ENCODE results near the gene MRM2. TPM values are rescaled to one million over a fixed set of nuclear protein-coding genes. Genes with fewer than 3 reads are reported as not detected.
A peak's percentile ranks its signal among the peaks of the same experiment; 100 is the strongest.

MRM2 gene
- total and polyA plus RNA-seq, 4 donors, result 11.5 to 19.8 (median 14.7) TPM

DNA sequence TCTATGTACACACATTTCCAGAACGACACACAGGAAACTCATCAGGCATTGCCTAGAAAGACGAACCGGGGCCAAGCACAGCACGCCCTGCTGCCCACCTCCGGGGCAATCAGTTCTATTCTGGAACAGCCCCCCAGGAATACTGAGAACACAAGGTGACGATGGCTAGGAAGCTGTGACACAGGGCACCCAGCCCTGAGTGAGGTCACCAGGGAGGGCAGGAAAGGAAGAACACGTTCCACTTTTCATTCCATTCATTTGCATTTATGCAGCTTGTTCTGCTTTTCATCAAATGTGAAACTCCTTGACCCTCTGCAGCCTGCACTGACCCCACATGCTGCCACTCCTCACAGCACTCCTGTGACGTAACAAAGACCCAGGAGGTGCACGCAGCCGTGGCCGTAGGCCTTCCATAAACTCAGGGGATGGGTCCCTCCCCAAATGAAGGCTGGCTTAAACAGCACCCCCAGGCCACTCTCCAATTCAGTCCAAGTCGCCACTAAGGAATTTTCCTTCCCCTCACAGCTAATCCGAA, 38.2 kb downstream of the MRM2 start:
- intact Hi-C loops (cut with DNase I), result loop anchor here in 1 of 2 donors (10.0 kb wide), 1 partner anchor 539 kb away; no protein-coding TSS in a partner anchor
- Histone ChIP-seq H3K9me3 (ENCODE audit: control insufficient read depth, low read length) (no peaks in the 10 kb centered on the region), H3K36me3 (ENCODE audit: control insufficient read depth in 1 of 2, insufficient read depth in 2 of 2, low read length in 1 of 2) (peaks cover 0 to 2% of the 10 kb centered on the region in 2 donors), H3K27me3 (ENCODE audit: control insufficient read depth in 1 of 2, insufficient read depth in 2 of 2, low read length in 1 of 2) (no peaks in the 10 kb centered on the region), H3K4me3 (ENCODE audit: low read length in 2 of 2) (no peak overlapping the region), H3K27ac (ENCODE audit: low read depth in 1 of 2, low read length in 2 of 2) (no peak overlapping the region), H3K4me1 (ENCODE audit: control insufficient read depth in 1 of 2, insufficient read depth in 2 of 2, low read length in 2 of 2) (no peaks in the 10 kb centered on the region)
- 60 to 67% methylated on average over 13 of the region's 13 CpGs for WGBS, 2 donors
- no peak for ATAC-seq (ENCODE audit: low FRiP score)
- peak in 1 of 2 donors; percentile 57 for DNase-seq

DNA sequence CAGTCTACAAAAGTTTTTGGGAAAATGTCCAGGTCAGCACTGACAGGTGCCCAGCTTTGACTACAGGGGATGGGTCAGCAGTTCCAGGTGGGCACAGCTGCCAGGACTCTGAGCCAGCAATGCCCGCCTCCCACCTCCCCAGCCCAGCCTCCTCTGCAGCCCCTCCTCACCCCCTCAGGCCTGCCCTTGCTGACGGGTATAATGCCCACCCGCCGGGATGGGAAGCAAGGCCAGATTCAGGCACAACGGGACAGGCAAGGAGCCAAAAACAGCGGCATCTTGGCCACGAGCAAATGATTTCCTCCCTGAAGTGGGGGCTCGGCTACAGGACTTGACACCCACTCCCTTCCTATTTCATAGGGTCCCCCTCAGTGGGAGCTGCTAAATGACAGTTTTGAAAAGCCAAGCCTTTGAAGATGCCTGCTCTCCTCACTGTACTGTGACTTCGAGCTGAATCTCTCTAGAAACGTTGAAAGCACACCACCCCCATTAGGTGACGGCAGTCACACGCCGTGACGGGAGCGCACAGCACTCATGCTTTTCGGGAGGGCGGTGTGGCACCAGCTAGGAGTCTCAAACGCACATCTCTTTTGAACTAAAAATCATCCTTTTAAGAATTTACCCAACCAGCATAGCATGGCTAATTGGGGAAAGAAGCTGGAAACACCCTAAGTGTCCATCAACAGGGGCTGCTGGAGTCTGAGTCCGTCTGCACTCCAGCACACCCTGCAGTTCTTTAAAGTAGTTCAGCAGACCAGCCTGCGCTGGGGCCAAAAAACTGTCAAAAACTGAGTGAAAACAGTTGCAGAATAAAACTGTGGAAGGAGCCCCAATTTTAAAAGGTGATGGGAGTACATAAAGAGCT, 38.9 kb downstream of the MRM2 start:
- intact Hi-C loops (cut with DNase I), result loop anchor here in 1 of 2 donors (10.0 kb wide), 1 partner anchor 538 kb away; no protein-coding TSS in a partner anchor
- Histone ChIP-seq H3K9me3 (ENCODE audit: control insufficient read depth, low read length) (no peaks in the 10 kb centered on the region), H3K36me3 (ENCODE audit: control insufficient read depth in 1 of 2, insufficient read depth in 2 of 2, low read length in 1 of 2) (peaks cover 0 to 2% of the 10 kb centered on the region in 2 donors), H3K4me1 (ENCODE audit: control insufficient read depth in 1 of 2, insufficient read depth in 2 of 2, low read length in 2 of 2) (no peaks in the 10 kb centered on the region), H3K27ac (ENCODE audit: low read depth in 1 of 2, low read length in 2 of 2) (no peak overlapping the region), H3K4me3 (ENCODE audit: low read length in 2 of 2) (no peak overlapping the region), H3K27me3 (ENCODE audit: control insufficient read depth in 1 of 2, insufficient read depth in 2 of 2, low read length in 1 of 2) (no peaks in the 10 kb centered on the region)
- ATAC-seq (ENCODE audit: low FRiP score) (no peak), DNase-seq (peak in 1 of 2 donors; percentile 53)
- 68 to 78% methylated on average over 20 of the region's 20 CpGs for WGBS, 2 donors

DNA sequence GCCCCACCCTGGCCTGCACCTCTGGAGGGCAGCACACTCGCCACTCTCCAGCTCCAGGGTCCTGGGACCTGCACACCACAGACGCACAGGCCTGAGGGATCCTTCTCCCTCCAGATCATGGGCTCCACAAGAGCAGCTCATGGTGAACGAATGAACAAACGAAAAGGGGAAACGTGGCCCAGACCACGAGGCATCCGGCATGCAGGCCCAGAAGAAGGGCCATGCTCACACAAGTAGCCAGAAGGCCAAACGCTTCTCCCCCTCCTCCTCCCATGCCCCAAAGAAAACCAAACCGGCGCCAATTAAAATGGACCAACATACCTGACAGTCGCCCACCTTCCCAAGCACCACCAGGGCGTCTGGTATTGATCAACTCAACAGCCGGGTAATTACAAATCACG, 39.6 kb downstream of the MRM2 start:
- 92 to 93% methylated on average over 14 of the region's 14 CpGs for WGBS, 2 donors
- H3K4me3 ChIP-seq (ENCODE audit: low read length in 2 of 2), result no peak overlapping the region
- H3K36me3 ChIP-seq (ENCODE audit: control insufficient read depth in 1 of 2, insufficient read depth in 2 of 2, low read length in 1 of 2), result peaks cover 0 to 2% of the 10 kb centered on the region in 2 donors
- ATAC-seq (ENCODE audit: low FRiP score) (no peak), DNase-seq (no peak)
- H3K4me1 ChIP-seq (ENCODE audit: control insufficient read depth in 1 of 2, insufficient read depth in 2 of 2, low read length in 2 of 2), result no peaks in the 10 kb centered on the region
- intact Hi-C loops (cut with DNase I), result loop anchor here in 1 of 2 donors (10.0 kb wide), 1 partner anchor 538 kb away; no protein-coding TSS in a partner anchor
- H3K27ac ChIP-seq (ENCODE audit: low read depth in 1 of 2, low read length in 2 of 2), result no peak overlapping the region
- H3K9me3 ChIP-seq (ENCODE audit: control insufficient read depth, low read length), result no peaks in the 10 kb centered on the region
- H3K27me3 ChIP-seq (ENCODE audit: control insufficient read depth in 1 of 2, insufficient read depth in 2 of 2, low read length in 1 of 2), result no peaks in the 10 kb centered on the region

DNA sequence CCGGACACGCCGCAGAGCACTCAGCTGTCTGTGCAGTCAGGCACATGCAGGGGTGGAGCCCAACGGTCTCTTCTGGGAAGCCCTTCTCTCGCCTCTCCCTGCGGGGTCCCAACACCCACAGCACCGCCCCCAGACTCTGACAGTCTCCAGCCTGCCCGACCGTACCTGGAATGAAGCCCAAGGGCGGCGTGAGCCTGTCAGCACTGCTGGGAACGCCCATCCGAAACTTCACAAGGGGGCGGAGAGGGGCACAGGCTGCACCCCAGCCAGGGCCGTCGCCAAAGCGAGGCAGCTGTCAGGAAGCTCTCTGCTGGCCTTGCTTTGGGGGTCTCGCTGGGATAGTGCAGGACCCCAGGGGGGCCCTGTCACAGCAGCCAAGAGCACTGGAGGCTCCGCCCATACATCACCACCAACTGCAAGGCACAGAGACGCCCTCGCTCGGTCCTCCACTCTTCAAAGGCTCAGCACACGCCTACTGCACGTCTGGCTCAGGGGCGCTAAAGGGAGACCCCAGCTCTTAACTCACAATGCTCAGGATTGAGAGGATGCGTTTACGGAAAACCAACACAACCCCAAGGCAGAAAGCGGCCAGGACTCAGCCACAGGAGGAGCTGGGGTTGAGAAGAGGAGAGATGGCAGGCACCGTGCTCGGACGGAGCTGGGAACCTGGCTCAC, 40.2 kb downstream of the MRM2 start:
- H3K9me3 ChIP-seq (ENCODE audit: control insufficient read depth, low read length), result no peaks in the 10 kb centered on the region
- WGBS, 2 donors, result 93% methylated on average over 31 of the region's 31 CpGs
- no peaks in the 10 kb centered on the region for H3K27me3 ChIP-seq (ENCODE audit: control insufficient read depth in 1 of 2, insufficient read depth in 2 of 2, low read length in 1 of 2)
- no peak overlapping the region for H3K4me3 ChIP-seq (ENCODE audit: low read length in 2 of 2)
- H3K4me1 ChIP-seq (ENCODE audit: control insufficient read depth in 1 of 2, insufficient read depth in 2 of 2, low read length in 2 of 2), result no peaks in the 10 kb centered on the region
- intact Hi-C loops (cut with DNase I), result loop anchor here in 1 of 2 donors (10.0 kb wide), 1 partner anchor 537 kb away; no protein-coding TSS in a partner anchor
- no peak for DNase-seq
- peaks cover 0 to 2% of the 10 kb centered on the region in 2 donors for H3K36me3 ChIP-seq (ENCODE audit: control insufficient read depth in 1 of 2, insufficient read depth in 2 of 2, low read length in 1 of 2)
- no peak for ATAC-seq (ENCODE audit: low FRiP score)
- no peak overlapping the region for H3K27ac ChIP-seq (ENCODE audit: low read depth in 1 of 2, low read length in 2 of 2)

DNA sequence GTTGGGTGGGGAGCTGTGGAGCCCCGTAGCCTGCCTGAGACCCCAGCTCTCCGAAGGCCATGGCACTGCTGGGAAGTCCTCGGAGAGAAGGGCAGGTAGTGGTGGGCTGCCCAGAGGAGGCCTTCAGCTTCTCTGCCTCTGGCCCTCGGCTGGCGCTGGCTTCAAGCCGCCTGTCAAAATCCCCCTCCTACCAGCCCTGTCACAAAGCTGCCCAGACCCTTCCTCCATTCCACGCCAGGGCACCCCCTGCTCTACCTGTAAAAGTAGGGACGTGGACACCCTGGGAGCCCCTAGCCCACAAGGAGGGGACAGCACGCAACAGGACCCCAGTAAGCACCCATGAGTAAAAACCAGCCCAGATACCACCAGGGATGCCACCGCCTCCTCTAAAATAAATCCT, 40.9 kb downstream of the MRM2 start:
- Histone ChIP-seq H3K27ac (ENCODE audit: low read depth in 1 of 2, low read length in 2 of 2) (no peak overlapping the region), H3K27me3 (ENCODE audit: control insufficient read depth in 1 of 2, insufficient read depth in 2 of 2, low read length in 1 of 2) (no peaks in the 10 kb centered on the region), H3K4me3 (ENCODE audit: low read length in 2 of 2) (no peak overlapping the region), H3K9me3 (ENCODE audit: control insufficient read depth, low read length) (no peaks in the 10 kb centered on the region), H3K36me3 (ENCODE audit: control insufficient read depth in 1 of 2, insufficient read depth in 2 of 2, low read length in 1 of 2) (peaks cover 0 to 2% of the 10 kb centered on the region in 2 donors), H3K4me1 (ENCODE audit: control insufficient read depth in 1 of 2, insufficient read depth in 2 of 2, low read length in 2 of 2) (no peaks in the 10 kb centered on the region)
- DNase-seq, result no peak
- no peak for ATAC-seq (ENCODE audit: low FRiP score)
- 98 to 99% methylated on average over 10 of the region's 10 CpGs for WGBS, 2 donors
- intact Hi-C loops (cut with DNase I), result loop anchor here in 1 of 2 donors (10.0 kb wide), 1 partner anchor 536 kb away; no protein-coding TSS in a partner anchor

DNA sequence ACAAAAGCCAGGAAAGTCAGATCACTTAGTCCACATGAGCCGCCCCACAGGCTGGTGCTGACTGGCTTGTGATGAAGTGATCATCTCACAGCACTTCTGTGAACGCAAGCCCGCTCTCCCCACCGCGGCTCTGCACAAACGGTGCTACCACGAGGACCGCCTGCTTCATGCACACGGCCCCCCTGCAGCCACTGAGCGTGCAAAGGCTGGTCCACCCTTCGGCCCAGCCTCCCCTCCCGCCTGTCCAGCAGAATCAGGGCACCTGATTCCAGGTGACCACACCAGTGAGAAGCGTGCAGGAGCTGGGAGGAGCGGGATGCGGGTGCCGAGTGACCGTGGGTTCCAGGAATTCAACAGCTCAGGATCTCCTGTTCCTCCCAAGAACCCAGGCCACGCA, 41.4 kb downstream of the MRM2 start:
- intact Hi-C loops (cut with DNase I), result loop anchor here in 1 of 2 donors (10.0 kb wide), 1 partner anchor 536 kb away; no protein-coding TSS in a partner anchor
- peaks cover 0 to 2% of the 10 kb centered on the region in 2 donors for H3K36me3 ChIP-seq (ENCODE audit: control insufficient read depth in 1 of 2, insufficient read depth in 2 of 2, low read length in 1 of 2)
- ATAC-seq (ENCODE audit: low FRiP score), result no peak
- no peaks in the 10 kb centered on the region for H3K27me3 ChIP-seq (ENCODE audit: control insufficient read depth in 1 of 2, insufficient read depth in 2 of 2, low read length in 1 of 2)
- H3K9me3 ChIP-seq (ENCODE audit: control insufficient read depth, low read length), result no peaks in the 10 kb centered on the region
- WGBS, 2 donors, result 96 to 98% methylated on average over 17 to 18 of the region's 18 CpGs
- DNase-seq, result no peak
- no peak overlapping the region for H3K27ac ChIP-seq (ENCODE audit: low read depth in 1 of 2, low read length in 2 of 2)
- no peaks in the 10 kb centered on the region for H3K4me1 ChIP-seq (ENCODE audit: control insufficient read depth in 1 of 2, insufficient read depth in 2 of 2, low read length in 2 of 2)
- H3K4me3 ChIP-seq (ENCODE audit: low read length in 2 of 2), result no peak overlapping the region

DNA sequence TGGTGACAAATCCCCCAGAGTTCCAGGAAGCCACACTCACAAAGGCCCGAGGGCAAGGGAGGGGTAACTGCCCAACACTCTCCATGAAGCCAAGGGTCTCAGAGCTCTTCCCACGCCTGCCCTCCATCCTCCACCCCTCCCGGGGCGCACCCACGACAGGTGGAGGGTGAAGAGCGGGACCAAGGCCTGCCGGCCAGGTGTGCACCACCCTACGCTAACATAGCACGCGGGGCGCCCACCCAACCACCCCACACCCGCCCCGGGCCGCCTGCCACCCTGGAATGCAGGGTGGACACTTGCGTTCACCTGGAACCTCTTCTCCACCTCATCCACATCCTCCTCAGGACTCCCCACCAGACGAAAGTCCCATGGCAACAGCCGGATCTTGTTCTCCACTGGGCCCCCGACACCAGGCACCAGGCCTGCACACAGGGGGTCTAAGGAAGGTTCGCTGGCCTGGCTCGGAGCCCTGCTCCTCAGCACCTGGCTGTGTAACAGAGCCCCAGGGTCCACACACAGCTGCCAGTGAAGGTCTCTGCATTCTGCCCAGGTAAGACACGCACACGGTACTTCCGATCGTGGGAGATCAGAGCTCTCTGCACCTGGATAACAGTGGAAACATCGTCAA, 41.9 kb downstream of the MRM2 start:
- peaks cover 0 to 2% of the 10 kb centered on the region in 2 donors for H3K36me3 ChIP-seq (ENCODE audit: control insufficient read depth in 1 of 2, insufficient read depth in 2 of 2, low read length in 1 of 2)
- no peaks in the 10 kb centered on the region for H3K9me3 ChIP-seq (ENCODE audit: control insufficient read depth, low read length)
- no peaks in the 10 kb centered on the region for H3K27me3 ChIP-seq (ENCODE audit: control insufficient read depth in 1 of 2, insufficient read depth in 2 of 2, low read length in 1 of 2)
- intact Hi-C loops (cut with DNase I), result loop anchor here in 1 of 2 donors (10.0 kb wide), 1 partner anchor 535 kb away; no protein-coding TSS in a partner anchor
- H3K27ac ChIP-seq (ENCODE audit: low read depth in 1 of 2, low read length in 2 of 2), result no peak overlapping the region
- WGBS, 2 donors, result 96% methylated on average over 24 to 25 of the region's 25 CpGs
- H3K4me1 ChIP-seq (ENCODE audit: control insufficient read depth in 1 of 2, insufficient read depth in 2 of 2, low read length in 2 of 2), result no peaks in the 10 kb centered on the region
- no peak for DNase-seq
- ATAC-seq (ENCODE audit: low FRiP score), result no peak
- no peak overlapping the region for H3K4me3 ChIP-seq (ENCODE audit: low read length in 2 of 2)

DNA sequence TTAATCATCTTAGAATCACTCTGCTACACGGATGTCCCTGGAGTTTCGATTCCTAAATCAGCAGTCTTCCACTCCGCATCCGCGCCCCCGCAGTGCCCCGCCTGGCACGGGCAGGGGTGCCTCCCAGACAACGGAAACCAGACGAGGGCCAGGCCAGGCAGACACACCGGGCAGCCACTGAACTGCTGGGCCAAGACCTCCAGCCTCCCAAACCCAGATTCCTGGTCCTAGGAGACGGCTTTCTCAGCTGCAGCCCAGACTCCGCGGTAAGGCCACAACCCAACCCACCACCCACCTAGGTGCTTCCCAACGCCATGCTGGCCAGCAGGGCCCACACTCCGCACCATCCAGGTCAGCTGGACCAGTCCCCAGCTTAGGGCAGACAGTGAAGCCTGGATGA, 42.5 kb downstream of the MRM2 start:
- DNase-seq (no peak), ATAC-seq (ENCODE audit: low FRiP score) (no peak)
- H3K4me1 ChIP-seq (ENCODE audit: control insufficient read depth in 1 of 2, insufficient read depth in 2 of 2, low read length in 2 of 2), result no peaks in the 10 kb centered on the region
- H3K4me3 ChIP-seq (ENCODE audit: low read length in 2 of 2), result no peak overlapping the region
- intact Hi-C loops (cut with DNase I), result no loop called here
- no peak overlapping the region for H3K27ac ChIP-seq (ENCODE audit: low read depth in 1 of 2, low read length in 2 of 2)
- WGBS, 2 donors, result 94 to 95% methylated on average over 16 of the region's 16 CpGs
- no peaks in the 10 kb centered on the region for H3K9me3 ChIP-seq (ENCODE audit: control insufficient read depth, low read length)
- no peaks in the 10 kb centered on the region for H3K27me3 ChIP-seq (ENCODE audit: control insufficient read depth in 1 of 2, insufficient read depth in 2 of 2, low read length in 1 of 2)
- peaks cover 0 to 2% of the 10 kb centered on the region in 2 donors for H3K36me3 ChIP-seq (ENCODE audit: control insufficient read depth in 1 of 2, insufficient read depth in 2 of 2, low read length in 1 of 2)

All from aorta (tissue), 5 donors.